Panc1 (cell line): ENCODE measurements around the gene SCN3B. TPM values are rescaled to one million over a fixed set of nuclear protein-coding genes. Genes with fewer than 3 reads are reported as not detected.

Experiments
- ATAC-seq: fragments of 200-7000 bp; cut with Tn5 transposase; 2 replicates; pipeline ENCODE4 v1.9.1; 2020; ENCODE audit warnings: mild to moderate bottlenecking, moderate library complexity
- BruUV-seq: library from RNA; stranded (reverse); fragments of 400-500 nt; replicated peaks from 2 replicates; lab custom pipeline; 2021; lab: Mats Ljungman, UMichigan
- CTCF ChIA-PET: fragments of 300-600 bp; sonication (Branson Sonifier 250); formaldehyde crosslinking; loops from one replicate; lab custom pipeline; 2022; ENCODE audit warnings: antibody characterized with exemption; lab: Charles Lee
- POLR2A ChIA-PET: fragments of 300-600 bp; sonication (Branson Sonifier 250); formaldehyde crosslinking; loops from one replicate; lab custom pipeline; 2022; ENCODE audit warnings: antibody characterized with exemption; lab: Charles Lee
- DNase-seq: peaks from one replicate; pipeline ENCODE4 v3.0.0-alpha.2; 2010; ENCODE audit warnings: low read depth, low spot score
- H3K27ac ChIP-seq: 2 replicates; pipeline ENCODE4 v1.5.1; 2011; ENCODE audit warnings: mild to moderate bottlenecking, low read length, inconsistent platforms
- H3K27me3 ChIP-seq: fragments of 200-500 bp; sonication (Bioruptor generic); 2 replicates; pipeline ENCODE4 v1.6.0; 2014; ENCODE audit warnings: low read length, inconsistent platforms; ENCODE audit not compliant: control insufficient read depth, insufficient read depth
- H3K36me3 ChIP-seq: fragments of 200-500 bp; sonication (Bioruptor generic); 2 replicates; pipeline ENCODE4 v1.5.1; 2014; ENCODE audit warnings: inconsistent platforms, mild to moderate bottlenecking, low read length, moderate library complexity; ENCODE audit not compliant: control insufficient read depth, insufficient read depth
- H3K4me1 ChIP-seq: 2 replicates; pipeline ENCODE4 v1.5.1; 2011; ENCODE audit warnings: inconsistent platforms, mild to moderate bottlenecking, low read length, moderate library complexity; ENCODE audit not compliant: control insufficient read depth, insufficient read depth
- H3K4me3 ChIP-seq, 2 experiments: 2 replicates each; pipeline ENCODE4 v1.5.1; 2011 to 2012; ENCODE audit warnings: low read depth in 2 of 2, low read length in 2 of 2, mild to moderate bottlenecking in 2 of 2, inconsistent platforms in 1 of 2, moderate library complexity in 1 of 2
- H3K9me3 ChIP-seq: fragments of 200-500 bp; sonication (Bioruptor generic); 2 replicates; pipeline ENCODE4 v1.5.1; 2014; ENCODE audit warnings: low read depth, mild to moderate bottlenecking, inconsistent platforms, low read length, moderate library complexity; ENCODE audit not compliant: control insufficient read depth, insufficient read depth
- CTCF ChIP-seq: fragments of 450-650 bp; IDR thresholded peaks from 2 replicates; pipeline ENCODE4 v1.5.1; 2017; ENCODE audit warnings: mild to moderate bottlenecking
- POLR2AphosphoS5 ChIP-seq: IDR thresholded peaks from 2 replicates; pipeline ENCODE4 v1.6.1; 2012; ENCODE audit warnings: mild to moderate bottlenecking, low read depth, low read length, moderate library complexity
- REST ChIP-seq, 2 experiments: IDR thresholded peaks; 2 replicates each; pipeline ENCODE4 v1.6.1; 2011 to 2012; ENCODE audit warnings: low read depth in 2 of 2, control low read depth in 1 of 2, low read length in 1 of 2, mild to moderate bottlenecking in 1 of 2, moderate library complexity in 1 of 2; ENCODE audit not compliant: insufficient read depth in 1 of 2
- SIN3A ChIP-seq: IDR thresholded peaks from 2 replicates; pipeline ENCODE4 v1.6.1; 2012; ENCODE audit warnings: low read depth, mild to moderate bottlenecking, low read length, moderate library complexity, borderline replicate concordance; ENCODE audit not compliant: insufficient read depth
- TCF7L2 ChIP-seq: IDR thresholded peaks from 2 replicates; pipeline ENCODE4 v1.6.1; 2011; ENCODE audit warnings: mild to moderate bottlenecking, low read depth, low read length, inconsistent platforms
- in situ Hi-C: cut with HindIII; loops from 2 replicates; pipeline ENCODE4 v1.10.0; 2016; ENCODE audit warnings: low sequenced_read_pairs, low pct_unique_long_range_greater_than_20kb
- intact Hi-C: fragments of 100-400 bp; cut with micrococcal nuclease; formaldehyde crosslinking; loops from one replicate; pipeline ENCODE4 v1.10.0; 2022; ENCODE audit not compliant: unreplicated experiment
- total RNA-seq: library from RNA; stranded (reverse); gene quantifications from one replicate; pipeline ENCODE4 v1.2.1, GENCODE V29; 2021; ENCODE audit not compliant: unreplicated experiment

The SCN3B gene
- total RNA-seq, 1 experiment from 2014 or later: 0.10 TPM

GRCh38 chr11:123650901-123651300 is 3.5 kb downstream of the SCN3B start:
- no peak for TF ChIP-seq SIN3A
- Histone ChIP-seq H3K36me3 (no peaks in the 10 kb centered on the region), H3K9me3 (no peaks in the 10 kb centered on the region), H3K4me3 (no peak overlapping the region), H3K4me1 (no peaks in the 10 kb centered on the region; the same call in 1 of the 2 replicates), H3K27me3 (peaks cover 50% of the 10 kb centered on the region), H3K27ac (no peak overlapping the region)
- no TSS peak for BruUV-seq
- no peak for ATAC-seq
- intact Hi-C loops: no loop called here
- in situ Hi-C loops: no loop called here
- no peak for DNase-seq
- POLR2A ChIA-PET: interaction anchor here (0.7 kb wide), 1 partner anchor 15 kb away, joined by 3 read pairs; no protein-coding TSS in a partner anchor
- CTCF ChIA-PET: no interaction called here

GRCh38 chr11:123645286-123645975 is 9.0 kb downstream of the SCN3B start:
- POLR2A ChIA-PET: no interaction called here
- ATAC-seq: no peak
- in situ Hi-C loops: no loop called here
- no peak for DNase-seq
- intact Hi-C loops: no loop called here
- CTCF ChIA-PET: no interaction called here
- no TSS peak for BruUV-seq
- H3K4me1 ChIP-seq: no peaks in the 10 kb centered on the region
- H3K36me3 ChIP-seq: no peaks in the 10 kb centered on the region
- no peaks in the 10 kb centered on the region for H3K9me3 ChIP-seq
- no peak overlapping the region for H3K27ac ChIP-seq
- TF ChIP-seq TCF7L2: no peak
- TF ChIP-seq REST (IDR thresholded peaks at IDR 0.05; ENCODE audit: insufficient read depth in 1 of 2, low read depth in 2 of 2, low read length in 1 of 2): no peak
- TF ChIP-seq POLR2AphosphoS5: no peak
- no peak for TF ChIP-seq SIN3A
- TF ChIP-seq CTCF: no peak
- H3K27me3 ChIP-seq: peaks cover 26% of the 10 kb centered on the region
- no peak overlapping the region for H3K4me3 ChIP-seq

GRCh38 chr11:123642435-123642834 is 12.0 kb downstream of the SCN3B start:
- POLR2A ChIA-PET: no interaction called here
- in situ Hi-C loops: no loop called here
- CTCF ChIA-PET: interaction anchor here (1.3 kb wide), 1 partner anchor 65 kb away, joined by 10 read pairs; no protein-coding TSS in a partner anchor
- no TSS peak for BruUV-seq
- TF ChIP-seq POLR2AphosphoS5: no peak
- TF ChIP-seq CTCF: no peak
- no peak for TF ChIP-seq REST (IDR thresholded peaks at IDR 0.05; ENCODE audit: insufficient read depth in 1 of 2, low read depth in 2 of 2, low read length in 1 of 2)
- no peak for TF ChIP-seq SIN3A
- TF ChIP-seq TCF7L2: no peak
- Histone ChIP-seq H3K9me3 (no peaks in the 10 kb centered on the region), H3K27me3 (peaks cover 14% of the 10 kb centered on the region; the same call in 1 of the 2 replicates), H3K27ac (no peak overlapping the region), H3K4me3 (no peak overlapping the region), H3K36me3 (no peaks in the 10 kb centered on the region), H3K4me1 (no peaks in the 10 kb centered on the region)
- intact Hi-C loops: no loop called here
- DNase-seq (no peak), ATAC-seq (no peak)
